H1 (cell line): ENCODE results near the gene MAP3K1. TPM values are rescaled to one million over a fixed set of nuclear protein-coding genes. Genes with fewer than 3 reads are reported as not detected.

Experiments
- JUN ChIP-seq: IDR thresholded peaks from 2 replicates; pipeline ENCODE4 v1.6.1; 2011; ENCODE audit warnings: low read depth, mild to moderate bottlenecking, improper control_type of control experiment, low read length
- TBP ChIP-seq: IDR thresholded peaks from 2 replicates; pipeline ENCODE4 v1.6.1; 2011; ENCODE audit warnings: low read depth, low read length, improper control_type of control experiment
- polyA plus RNA-seq, 7 experiments: library from polyadenylated mRNA; depleted of rRNA in 3 of 7; stranded (reverse) in 5 of 7; unstranded in 2 of 7; fragments of >200 nt in 5 of 7; fragments of 200-250 nt in 2 of 7; gene quantifications; 1 replicate in 5 of 7; 2 replicates in 1 of 7; 4 replicates in 1 of 7; pipeline versions ENCODE4 v1.2.1 to v1.2.3, GENCODE V29; 2011 to 2013; ENCODE audit warnings: missing spikeins in 2 of 7, mixed read lengths in 2 of 7
- total RNA-seq: library from RNA; stranded (reverse); fragmentation: NEBNext Ultra II Directional; extraction: Animal tissue kit (Norgen Biotek cat#: 25700); gene quantifications from 2 replicates; pipeline ENCODE4 v1.2.1, GENCODE V29; 2021

MAP3K1 gene
- total and polyA plus RNA-seq, 2 of the 8 experiments (the other 6 are each of a cell fraction or from before 2014, with no cell fraction given) = 3.9 to 11.8 TPM

GRCh38 chr5:56854920-56855319, 39.6 kb downstream of the MAP3K1 start (continued):
- TF ChIP-seq JUN = no peak
- no peak for TF ChIP-seq TBP
